HEK293 (cell line): ENCODE data around the gene P2RX2.

ENCODE experiments used
- CTCF ChIA-PET: fragments of 350-600 bp; formaldehyde crosslinking; extraction: SDS; loops from one replicate; lab custom pipeline; 2021; ENCODE audit warnings: antibody characterized with exemption; lab: Yijun Ruan, JAX
- POLR2A ChIA-PET: fragments of 300-600 bp; formaldehyde crosslinking; extraction: SDS; loops from one replicate; lab custom pipeline; 2020; ENCODE audit warnings: antibody characterized with exemption, inconsistent platforms; lab: Yijun Ruan, JAX
- H3K27ac ChIP-seq: fragments of 200-500 bp; sonication (Bioruptor generic); 2 replicates; pipeline ENCODE4 v1.5.1; 2014; ENCODE audit warnings: low read depth, low read length, control low read depth, inconsistent platforms; ENCODE audit errors: extremely low read depth
- H3K36me3 ChIP-seq, 2 experiments: fragments of 200-500 bp in 1 of 2; sonication (Bioruptor generic) in 1 of 2; 1 replicate in 1 of 2; 2 replicates in 1 of 2; pipeline ENCODE4 v1.5.1; 2014 to 2017; ENCODE audit warnings: inconsistent platforms in 2 of 2, low read length in 2 of 2; ENCODE audit not compliant: control insufficient read depth in 2 of 2, insufficient read depth in 1 of 2
- H3K4me1 ChIP-seq: fragments of 200-500 bp; sonication (Bioruptor generic); 2 replicates; pipeline ENCODE4 v1.5.1; 2014; ENCODE audit warnings: mild to moderate bottlenecking, low read length, inconsistent platforms; ENCODE audit not compliant: control insufficient read depth, insufficient read depth
- H3K4me3 ChIP-seq: 2 replicates; pipeline ENCODE4 v1.5.1; 2011; ENCODE audit warnings: low read depth, mild to moderate bottlenecking, control low read depth, low read length, moderate library complexity
- H3K9me3 ChIP-seq: fragments of 200-500 bp; sonication (Bioruptor generic); 2 replicates; pipeline ENCODE4 v1.5.1; 2014; ENCODE audit warnings: low read depth, low read length, inconsistent platforms; ENCODE audit not compliant: control insufficient read depth, insufficient read depth
- PRDM2 ChIP-seq: fragments of 450-650 bp; formaldehyde crosslinking; IDR thresholded peaks from 2 replicates; pipeline ENCODE4 v1.5.1; 2016; ENCODE audit warnings: missing biosample characterization, missing genetic modification characterization, borderline replicate concordance
- ZNF138 ChIP-seq: fragments of 450-650 bp; formaldehyde crosslinking; IDR thresholded peaks from 2 replicates; pipeline ENCODE4 v1.5.1; 2016; ENCODE audit warnings: missing biosample characterization, missing genetic modification characterization, borderline replicate concordance
- ZNF140 ChIP-seq: fragments of 450-650 bp; formaldehyde crosslinking; IDR thresholded peaks from 2 replicates; pipeline ENCODE4 v1.5.1; 2016; ENCODE audit warnings: missing biosample characterization, missing genetic modification characterization
- ZNF292 ChIP-seq: fragments of 450-650 bp; formaldehyde crosslinking; IDR thresholded peaks from 2 replicates; pipeline ENCODE4 v1.5.1; 2016; ENCODE audit warnings: low read depth, missing biosample characterization, missing genetic modification characterization, borderline replicate concordance
- ZNF626 ChIP-seq: fragments of 450-650 bp; sonication (Bioruptor Pico); formaldehyde crosslinking; IDR thresholded peaks from 2 replicates; pipeline ENCODE4 v1.5.1; 2018; ENCODE audit warnings: missing biosample characterization, missing genetic modification characterization, inconsistent platforms
- TF ChIP-seq, protein P1 (sequence below): fragments of 450-650 bp; formaldehyde crosslinking; IDR thresholded peaks from 2 replicates; pipeline ENCODE4 v1.5.1; 2016; ENCODE audit warnings: missing biosample characterization, missing genetic modification characterization
- TF ChIP-seq, protein P2 (sequence below): fragments of 450-650 bp; formaldehyde crosslinking; IDR thresholded peaks from 2 replicates; pipeline ENCODE4 v1.5.1; 2016; ENCODE audit warnings: missing biosample characterization, missing genetic modification characterization
- TF ChIP-seq, protein P3 (sequence below): fragments of 450-650 bp; formaldehyde crosslinking; IDR thresholded peaks from 2 replicates; pipeline ENCODE4 v1.5.1; 2016; ENCODE audit warnings: missing biosample characterization, missing genetic modification characterization

The P2RX2 gene

GRCh38 chr12:132633901-132634300 is 15.3 kb downstream of the P2RX2 start:
- CTCF ChIA-PET: interaction anchor here (0.6 kb wide), 1 partner anchor 220 kb away, joined by 3 read pairs; no protein-coding TSS in a partner anchor

DNA sequence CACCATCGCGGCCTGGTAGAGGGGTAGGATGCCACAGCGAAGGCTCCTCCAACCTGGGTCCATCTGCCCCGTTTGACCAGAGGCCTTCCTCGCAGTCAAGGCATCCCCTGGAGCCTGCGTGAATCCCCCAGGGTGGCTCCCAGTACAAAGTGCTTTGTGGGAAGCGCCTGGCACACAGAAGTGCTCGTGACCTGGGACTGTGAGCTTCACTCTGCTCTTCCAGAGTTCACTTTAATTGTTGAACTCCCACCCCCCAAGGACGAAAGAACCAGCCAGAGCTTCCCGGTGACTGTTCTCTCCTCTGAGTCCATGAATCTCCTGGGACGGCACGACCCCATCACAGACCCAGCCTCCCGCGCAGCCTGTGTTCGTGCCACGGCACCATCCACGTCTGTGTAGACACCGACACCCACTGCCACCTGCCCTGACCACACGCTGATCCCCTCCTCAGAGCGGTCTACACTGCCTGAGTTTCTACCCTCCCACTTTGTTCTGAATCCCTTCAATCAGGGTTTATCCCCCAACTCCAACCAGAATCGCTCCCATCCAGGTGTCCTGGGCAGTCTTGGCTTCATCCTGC is 15.9 kb downstream of the P2RX2 start:
- POLR2A ChIA-PET: no interaction called here
- Histone ChIP-seq H3K27ac (no peak overlapping the region), H3K9me3 (no peaks in the 10 kb centered on the region)

More at GRCh38 chr12:132633901-132634300, 15.3 kb downstream of the P2RX2 start:
- H3K4me1 ChIP-seq: no peaks in the 10 kb centered on the region
- TF ChIP-seq, protein P1, sequence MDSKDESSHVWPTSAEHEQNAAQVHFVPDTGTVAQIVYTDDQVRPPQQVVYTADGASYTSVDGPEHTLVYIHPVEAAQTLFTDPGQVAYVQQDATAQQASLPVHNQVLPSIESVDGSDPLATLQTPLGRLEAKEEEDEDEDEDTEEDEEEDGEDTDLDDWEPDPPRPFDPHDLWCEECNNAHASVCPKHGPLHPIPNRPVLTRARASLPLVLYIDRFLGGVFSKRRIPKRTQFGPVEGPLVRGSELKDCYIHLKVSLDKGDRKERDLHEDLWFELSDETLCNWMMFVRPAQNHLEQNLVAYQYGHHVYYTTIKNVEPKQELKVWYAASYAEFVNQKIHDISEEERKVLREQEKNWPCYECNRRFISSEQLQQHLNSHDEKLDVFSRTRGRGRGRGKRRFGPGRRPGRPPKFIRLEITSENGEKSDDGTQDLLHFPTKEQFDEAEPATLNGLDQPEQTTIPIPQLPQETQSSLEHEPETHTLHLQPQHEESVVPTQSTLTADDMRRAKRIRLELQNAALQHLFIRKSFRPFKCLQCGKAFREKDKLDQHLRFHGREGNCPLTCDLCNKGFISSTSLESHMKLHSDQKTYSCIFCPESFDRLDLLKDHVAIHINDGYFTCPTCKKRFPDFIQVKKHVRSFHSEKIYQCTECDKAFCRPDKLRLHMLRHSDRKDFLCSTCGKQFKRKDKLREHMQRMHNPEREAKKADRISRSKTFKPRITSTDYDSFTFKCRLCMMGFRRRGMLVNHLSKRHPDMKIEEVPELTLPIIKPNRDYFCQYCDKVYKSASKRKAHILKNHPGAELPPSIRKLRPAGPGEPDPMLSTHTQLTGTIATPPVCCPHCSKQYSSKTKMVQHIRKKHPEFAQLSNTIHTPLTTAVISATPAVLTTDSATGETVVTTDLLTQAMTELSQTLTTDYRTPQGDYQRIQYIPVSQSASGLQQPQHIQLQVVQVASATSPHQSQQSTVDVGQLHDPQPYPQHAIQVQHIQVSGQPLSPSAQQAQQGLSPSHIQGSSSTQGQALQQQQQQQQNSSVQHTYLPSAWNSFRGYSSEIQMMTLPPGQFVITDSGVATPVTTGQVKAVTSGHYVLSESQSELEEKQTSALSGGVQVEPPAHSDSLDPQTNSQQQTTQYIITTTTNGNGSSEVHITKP (tag by site-specific recombination): peak; percentile 64
- TF ChIP-seq, protein P2, sequence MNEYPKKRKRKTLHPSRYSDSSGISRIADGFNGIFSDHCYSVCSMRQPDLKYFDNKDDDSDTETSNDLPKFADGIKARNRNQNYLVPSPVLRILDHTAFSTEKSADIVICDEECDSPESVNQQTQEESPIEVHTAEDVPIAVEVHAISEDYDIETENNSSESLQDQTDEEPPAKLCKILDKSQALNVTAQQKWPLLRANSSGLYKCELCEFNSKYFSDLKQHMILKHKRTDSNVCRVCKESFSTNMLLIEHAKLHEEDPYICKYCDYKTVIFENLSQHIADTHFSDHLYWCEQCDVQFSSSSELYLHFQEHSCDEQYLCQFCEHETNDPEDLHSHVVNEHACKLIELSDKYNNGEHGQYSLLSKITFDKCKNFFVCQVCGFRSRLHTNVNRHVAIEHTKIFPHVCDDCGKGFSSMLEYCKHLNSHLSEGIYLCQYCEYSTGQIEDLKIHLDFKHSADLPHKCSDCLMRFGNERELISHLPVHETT: no peak
- TF ChIP-seq, all 188 proteins: peak for 1
- Histone ChIP-seq H3K9me3 (no peaks in the 10 kb centered on the region), H3K36me3 (peaks cover 37 to 99% of the 10 kb centered on the region in 2 experiments), H3K4me3 (no peak overlapping the region), H3K27ac (no peak overlapping the region)
- POLR2A ChIA-PET: no interaction called here

GRCh38 chr12:132635076-132635955 is 16.7 kb downstream of the P2RX2 start:
- POLR2A ChIA-PET: no interaction called here
- no peak for TF ChIP-seq ZNF626
- no peak for TF ChIP-seq PRDM2
- no peak for TF ChIP-seq ZNF140
- H3K9me3 ChIP-seq: no peaks in the 10 kb centered on the region
- no peak overlapping the region for H3K27ac ChIP-seq
- no peaks in the 10 kb centered on the region for H3K4me1 ChIP-seq
- H3K4me3 ChIP-seq: no peak overlapping the region
- CTCF ChIA-PET: interaction anchor here (1.0 kb wide), 1 partner anchor 20 kb away, joined by 3 read pairs; no protein-coding TSS in a partner anchor
- H3K36me3 ChIP-seq: peaks cover 35 to 96% of the 10 kb centered on the region in 2 experiments

More for the DNA sequence above, 15.9 kb downstream of the P2RX2 start:
- TF ChIP-seq, protein P3, sequence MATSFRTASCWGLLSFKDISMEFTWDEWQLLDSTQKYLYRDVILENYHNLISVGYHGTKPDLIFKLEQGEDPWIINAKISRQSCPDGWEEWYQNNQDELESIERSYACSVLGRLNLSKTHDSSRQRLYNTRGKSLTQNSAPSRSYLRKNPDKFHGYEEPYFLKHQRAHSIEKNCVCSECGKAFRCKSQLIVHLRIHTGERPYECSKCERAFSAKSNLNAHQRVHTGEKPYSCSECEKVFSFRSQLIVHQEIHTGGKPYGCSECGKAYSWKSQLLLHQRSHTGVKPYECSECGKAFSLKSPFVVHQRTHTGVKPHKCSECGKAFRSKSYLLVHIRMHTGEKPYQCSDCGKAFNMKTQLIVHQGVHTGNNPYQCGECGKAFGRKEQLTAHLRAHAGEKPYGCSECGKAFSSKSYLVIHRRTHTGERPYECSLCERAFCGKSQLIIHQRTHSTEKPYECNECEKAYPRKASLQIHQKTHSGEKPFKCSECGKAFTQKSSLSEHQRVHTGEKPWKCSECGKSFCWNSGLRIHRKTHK (tag by site-specific recombination): no peak
- TF ChIP-seq ZNF292: no peak
- no peak for TF ChIP-seq ZNF138
- CTCF ChIA-PET: no interaction called here
- Histone ChIP-seq H3K4me1 (no peaks in the 10 kb centered on the region), H3K36me3 (peaks cover 37 to 99% of the 10 kb centered on the region in 2 experiments), H3K4me3 (no peak overlapping the region)
